CD4-positive, alpha-beta T cell (primary cell): Measurements from ENCODE around the gene HMBS. TPM values are rescaled to one million over a fixed set of nuclear protein-coding genes. Genes with fewer than 3 reads are reported as not detected.
A peak's percentile ranks its signal among the peaks of the same experiment; 100 is the strongest.

Experiments
- ATAC-seq: fragments of 200-7000 bp; cut with Tn5 transposase; one replicate; pipeline ENCODE4 v1.10.0; 2022; ENCODE audit warnings: mild to moderate bottlenecking; ENCODE audit not compliant: poor library complexity
- CTCF ChIA-PET: fragments of 350-600 bp; sonication (Branson Sonifier 250); formaldehyde crosslinking; loops from one replicate; lab custom pipeline; 2021; ENCODE audit warnings: antibody characterized with exemption, inconsistent platforms; lab: Charles Lee
- POLR2A ChIA-PET: fragments of 350-600 bp; sonication (Branson Sonifier 250); formaldehyde crosslinking; loops from one replicate; lab custom pipeline; 2021; ENCODE audit warnings: antibody characterized with exemption, inconsistent platforms; lab: Charles Lee
- DNase-seq, 14 experiments: peaks; one replicate each; pipeline ENCODE4 v3.0.0-alpha.2; 2013 to 2020; ENCODE audit warnings: mixed read lengths in 2 of 14
- H3K27ac ChIP-seq, 2 donors: one replicate each; pipeline versions ENCODE4 v1.5.1 to v1.7.0; 2013; ENCODE audit warnings: low read length in 2 of 2, low read depth in 1 of 2, mild to moderate bottlenecking in 1 of 2
- H3K27me3 ChIP-seq, 2 experiments: 1 replicate in 1 of 2; 2 replicates in 1 of 2; pipeline versions ENCODE4 v1.6.1 to v1.7.0; 2013; ENCODE audit warnings: low read length in 2 of 2, control low read depth in 1 of 2, mild to moderate bottlenecking in 1 of 2, moderate library complexity in 1 of 2; ENCODE audit not compliant: insufficient read depth in 2 of 2, control insufficient read depth in 1 of 2
- H3K36me3 ChIP-seq: one replicate; pipeline ENCODE4 v1.6.1; 2013; ENCODE audit warnings: low read length, control low read depth; ENCODE audit not compliant: insufficient read depth
- H3K4me1 ChIP-seq: one replicate; pipeline ENCODE4 v1.6.1; 2013; ENCODE audit warnings: low read length, control low read depth; ENCODE audit not compliant: insufficient read depth
- H3K4me3 ChIP-seq: one replicate; pipeline ENCODE4 v1.5.1; 2013; ENCODE audit warnings: mild to moderate bottlenecking, low read length, moderate library complexity
- H3K9me3 ChIP-seq, 2 experiments: 1 replicate in 1 of 2; 2 replicates in 1 of 2; pipeline versions ENCODE4 v1.6.1 to v1.7.0; 2013; ENCODE audit warnings: low read length in 2 of 2, mild to moderate bottlenecking in 2 of 2, control low read depth in 1 of 2, moderate library complexity in 1 of 2; ENCODE audit not compliant: control insufficient read depth in 1 of 2, insufficient read depth in 1 of 2
- H3K27ac Mint-ChIP-seq: one replicate; pipeline ENCODE4 v1.8.0; 2020; ENCODE audit warnings: mixed read lengths
- H3K27me3 Mint-ChIP-seq: one replicate; pipeline ENCODE4 v1.8.0; 2021; ENCODE audit warnings: mixed read lengths
- H3K36me3 Mint-ChIP-seq: one replicate; pipeline ENCODE4 v1.8.0; 2021; ENCODE audit warnings: low read depth, mixed read lengths
- H3K4me1 Mint-ChIP-seq: one replicate; pipeline ENCODE4 v1.8.0; 2021; ENCODE audit warnings: low read depth, mixed read lengths
- H3K4me3 Mint-ChIP-seq: one replicate; pipeline ENCODE4 v1.8.0; 2020; ENCODE audit warnings: mild to moderate bottlenecking, mixed read lengths
- H3K9me3 Mint-ChIP-seq: one replicate; pipeline ENCODE4 v1.8.0; 2020; ENCODE audit warnings: mixed read lengths
- CTCF ChIP-seq: fragments of 200-600 bp; IDR thresholded peaks from one replicate; pipeline ENCODE4 v1.8.0; 2022; ENCODE audit warnings: antibody characterized with exemption, mild to moderate bottlenecking
- intact Hi-C, 2 experiments: fragments of 100-400 bp; cut with DNase I in 1 of 2; cut with micrococcal nuclease in 1 of 2; formaldehyde crosslinking; loops; one replicate each; pipeline versions ENCODE4 v1.15.1 to v1.9.0; 2023 to 2025; cut with DNase I, micrococcal nuclease
- total RNA-seq, 174 experiments: library from RNA in 2 of 174; stranded (reverse) in 2 of 174; gene quantifications; one replicate each; pipeline ENCODE4 v1.2.3 and lab custom pipeline; 2021 to 2026

Gene HMBS
- total RNA-seq, 2 experiments from 2014 or later = 3.4 to 4.1 TPM

DNA sequence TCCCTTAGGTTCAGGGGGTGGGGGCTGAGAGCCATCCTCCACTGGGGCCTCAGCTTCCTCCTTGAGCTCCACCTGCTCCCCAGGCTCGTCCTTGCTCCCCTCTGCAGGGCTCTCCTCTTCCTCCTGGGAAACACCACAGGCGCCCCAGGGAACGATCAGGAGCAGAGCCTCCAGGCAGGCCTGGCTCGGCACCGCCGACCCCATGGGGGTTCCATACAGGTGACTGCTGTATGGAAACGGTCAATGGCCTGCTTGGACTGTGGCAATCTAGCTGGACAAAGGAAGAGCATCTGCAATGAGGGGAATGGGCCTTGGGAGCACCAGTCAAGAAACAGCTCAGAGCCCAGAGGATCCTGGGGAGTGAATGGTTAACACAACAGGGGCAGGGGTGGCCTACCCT lies 35.6 kb upstream of the HMBS start:
- ATAC-seq (no peak), DNase-seq (no peak)
- Mint-ChIP-seq H3K27me3 (no peaks in the 10 kb centered on the region), H3K9me3 (no peaks in the 10 kb centered on the region), H3K4me3 (no peak overlapping the region), H3K27ac (no peak overlapping the region), H3K36me3 (peaks cover 92% of the 10 kb centered on the region), H3K4me1 (peaks cover 12% of the 10 kb centered on the region)
- Histone ChIP-seq H3K36me3 (peaks cover 91% of the 10 kb centered on the region), H3K9me3 (no peaks in the 10 kb centered on the region), H3K27me3 (no peaks in the 10 kb centered on the region), H3K4me1 (peaks cover 13% of the 10 kb centered on the region), H3K4me3 (no peak overlapping the region), H3K27ac (no peak overlapping the region)
- POLR2A ChIA-PET = no interaction called here
- TF ChIP-seq CTCF = no peak
- CTCF ChIA-PET = interaction anchor here (2.3 kb wide), 1 partner anchor 9 kb away, joined by 6 read pairs; no protein-coding TSS in a partner anchor
- intact Hi-C loops = no loop called here

DNA sequence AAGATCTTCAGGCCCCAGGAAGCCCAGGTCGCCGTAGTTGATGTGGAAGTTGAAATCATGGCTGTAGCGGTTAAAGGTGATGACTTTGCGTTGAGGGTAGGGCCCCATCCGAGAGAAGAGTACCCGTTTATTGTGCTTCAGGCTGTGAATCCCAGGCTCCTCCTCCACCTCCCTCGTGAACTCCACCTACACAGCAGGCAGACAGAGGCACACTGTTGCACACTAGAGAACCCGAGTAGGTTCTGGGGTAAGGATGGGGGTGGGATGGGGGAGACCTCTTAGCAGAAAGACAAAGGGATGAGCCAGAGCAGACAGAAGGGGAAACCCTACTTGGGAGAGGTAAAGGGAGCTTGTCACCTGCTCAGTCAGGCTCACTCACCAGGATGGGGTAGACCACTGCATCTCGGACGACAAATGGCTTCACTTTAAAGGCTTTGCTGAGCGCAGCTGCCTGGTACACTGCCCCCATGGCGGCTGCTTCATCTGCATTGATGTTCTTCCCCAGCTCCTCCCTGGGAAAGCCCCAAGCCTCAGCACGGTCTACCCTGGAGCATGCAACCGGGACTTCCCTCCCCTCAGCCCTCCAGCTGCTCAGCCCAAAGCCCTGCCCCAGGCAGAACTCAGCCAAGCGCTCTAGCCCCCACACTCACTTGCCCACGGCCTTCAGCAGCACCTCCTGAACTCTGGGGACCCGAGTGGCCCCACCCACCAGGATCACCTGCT lies 33.1 kb upstream of the HMBS start:
- H3K4me3 ChIP-seq = no peak overlapping the region
- Mint-ChIP-seq H3K4me3 (no peak overlapping the region), H3K27ac (peak overlapping the region; percentile 27), H3K27me3 (no peaks in the 10 kb centered on the region), H3K4me1 (peaks cover 23% of the 10 kb centered on the region), H3K36me3 (peaks cover 94% of the 10 kb centered on the region), H3K9me3 (no peaks in the 10 kb centered on the region)
- ChIA-PET POLR2A (interaction anchor here (1.5 to 1.6 kb wide), 2 partner anchors 33 to 51 kb away, joined by 3 to 5 read pairs; partner anchors contain the start of gene TRAPPC4), CTCF (no interaction called here)
- intact Hi-C loops = loop anchor here in 1 of 2 experiments (5.0 kb wide), 1 partner anchor 184 kb away; no protein-coding TSS in a partner anchor
- ATAC-seq (peak; percentile 20), DNase-seq (peak in 2 of 14 experiments; percentile 68 to 76)
- H3K9me3 ChIP-seq = no peaks in the 10 kb centered on the region
- no peak for TF ChIP-seq CTCF
- peaks cover 90% of the 10 kb centered on the region for H3K36me3 ChIP-seq
- no peaks in the 10 kb centered on the region for H3K27me3 ChIP-seq
- H3K4me1 ChIP-seq = peaks cover 32% of the 10 kb centered on the region
- no peak overlapping the region for H3K27ac ChIP-seq

GRCh38 chr11:119052163-119052814 lies 32.4 kb upstream of the HMBS start:
- no peak for DNase-seq
- ATAC-seq = no peak
- intact Hi-C loops = loop anchor here in 1 of 2 experiments (5.0 kb wide), 1 partner anchor 185 kb away; no protein-coding TSS in a partner anchor
- Mint-ChIP-seq H3K9me3 (no peaks in the 10 kb centered on the region), H3K4me1 (peaks cover 29% of the 10 kb centered on the region), H3K27me3 (no peaks in the 10 kb centered on the region), H3K27ac (no peak overlapping the region), H3K4me3 (peak overlapping the region; percentile 15), H3K36me3 (peaks cover 95% of the 10 kb centered on the region)
- Histone ChIP-seq H3K4me3 (no peak overlapping the region), H3K9me3 (no peaks in the 10 kb centered on the region), H3K27ac (no peak overlapping the region), H3K27me3 (no peaks in the 10 kb centered on the region), H3K4me1 (peaks cover 32% of the 10 kb centered on the region), H3K36me3 (peaks cover 83% of the 10 kb centered on the region)
- ChIA-PET CTCF (no interaction called here), POLR2A (interaction anchor here (1.6 kb wide), 1 partner anchor 33 kb away, joined by 5 read pairs; the partner anchor contains the start of gene TRAPPC4)
- TF ChIP-seq CTCF = no peak
